Type B pancreatic cell (in vitro differentiated cells): ENCODE results near the gene CLDN22. TPM values are rescaled to one million over a fixed set of nuclear protein-coding genes. Genes with fewer than 3 reads are reported as not detected.
"Not testable (repeated sequence)": the region's sequence is repeated elsewhere in the genome, so short reads cannot be mapped to it uniquely, and the experiment has no call there.

Experiments used
- DNase-seq: peaks from one replicate; pipeline ENCODE4 v3.0.0; 2021; ENCODE audit warnings: mixed read lengths; ENCODE audit not compliant: unreplicated experiment; ENCODE audit errors: extremely low spot score
- H3K27ac Mint-ChIP-seq: 2 replicates; pipeline ENCODE4 v1.8.0; 2021; ENCODE audit warnings: mild to moderate bottlenecking, mixed read lengths
- H3K27me3 Mint-ChIP-seq: 2 replicates; pipeline ENCODE4 v1.8.0; 2021; ENCODE audit warnings: mixed read lengths
- H3K36me3 Mint-ChIP-seq: 2 replicates; pipeline ENCODE4 v1.8.0; 2021; ENCODE audit warnings: mixed read lengths
- H3K4me1 Mint-ChIP-seq: one replicate; pipeline ENCODE4 v1.8.0; 2021; ENCODE audit warnings: mixed read lengths; ENCODE audit not compliant: unreplicated experiment
- H3K4me3 Mint-ChIP-seq: 2 replicates; pipeline ENCODE4 v1.8.0; 2021; ENCODE audit warnings: mild to moderate bottlenecking, mixed read lengths
- H3K9me3 Mint-ChIP-seq: 2 replicates; pipeline ENCODE4 v1.8.0; 2021; ENCODE audit warnings: mixed read lengths
- CTCF ChIP-seq: fragments of 200-600 bp; sonication (generic); conservative IDR thresholded peaks from 2 replicates; pipeline ENCODE4 v1.5.0; 2021; ENCODE audit warnings: antibody characterized with exemption, mild to moderate bottlenecking
- total RNA-seq: library from RNA; stranded (reverse); gene quantifications from 2 replicates; pipeline ENCODE4 v1.2.1, GENCODE V29; 2021; ENCODE audit warnings: low replicate concordance

The CLDN22 gene
- total RNA-seq, 1 donor from 2014 or later, result not detected

DNA sequence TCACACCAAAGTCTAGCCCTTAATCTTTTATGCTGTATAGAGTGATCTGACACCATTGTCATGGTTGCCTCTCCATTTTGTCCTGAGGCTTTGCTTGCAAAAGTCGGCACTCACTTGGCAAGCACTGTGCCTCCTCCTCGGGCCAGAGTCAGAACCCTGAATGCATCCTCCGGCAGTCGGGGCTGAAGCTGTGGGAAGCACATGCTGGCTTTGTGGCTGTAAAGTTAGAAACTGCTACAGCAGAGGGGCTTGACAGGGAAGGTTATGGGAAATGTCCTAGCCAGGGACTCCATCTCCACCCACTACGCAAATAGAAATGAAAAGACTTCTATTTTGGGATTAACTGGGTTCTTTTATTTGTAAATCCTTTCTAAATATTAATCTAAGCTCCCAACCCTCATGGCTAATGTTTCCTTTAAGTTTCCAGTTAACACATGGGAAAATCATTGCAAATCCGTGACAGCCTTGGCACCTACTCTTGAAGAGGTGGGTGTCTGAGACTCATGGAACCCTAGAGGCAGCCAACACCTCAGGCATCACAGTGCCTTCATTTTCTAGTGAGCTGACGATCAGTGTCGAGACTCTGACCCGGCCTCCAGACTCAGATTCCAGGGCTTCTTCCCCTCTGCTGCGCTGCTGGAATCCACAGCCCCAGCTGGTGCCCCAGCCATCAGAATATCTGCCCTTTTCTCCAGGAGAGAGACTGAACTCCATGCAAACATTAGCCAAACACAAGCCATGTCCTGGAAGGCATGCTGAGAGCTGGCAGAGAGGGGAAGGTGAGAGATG is 10.1 kb upstream of the CLDN22 start:
- peaks cover 6% of the 10 kb centered on the region for H3K9me3 Mint-ChIP-seq
- TF ChIP-seq CTCF, result no peak
- no peak overlapping the region for H3K4me3 Mint-ChIP-seq
- peaks cover 4% of the 10 kb centered on the region for H3K36me3 Mint-ChIP-seq
- no peaks in the 10 kb centered on the region for H3K4me1 Mint-ChIP-seq
- H3K27me3 Mint-ChIP-seq, result peaks cover 18% of the 10 kb centered on the region
- no peak overlapping the region for H3K27ac Mint-ChIP-seq
- DNase-seq, result peak; percentile 37

DNA sequence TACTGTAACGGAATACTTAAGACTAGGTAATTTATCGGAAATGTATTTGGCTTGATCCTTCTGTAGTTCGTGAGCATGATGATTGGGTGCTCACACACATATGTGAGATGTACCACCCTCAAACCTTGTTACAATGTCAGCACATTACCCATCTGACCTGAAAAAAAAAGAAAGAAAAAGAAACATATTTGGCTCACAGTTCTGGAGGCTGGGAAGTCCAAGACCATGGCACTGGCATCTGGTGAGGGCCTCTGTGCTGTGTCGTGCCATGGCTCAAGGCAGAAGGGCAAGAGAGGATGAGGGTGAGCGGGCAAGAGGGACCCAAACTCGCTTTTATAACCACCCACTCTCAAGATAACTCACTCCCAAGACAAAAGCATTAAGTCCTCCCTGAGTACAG is 9.2 kb upstream of the CLDN22 start:
- H3K27ac Mint-ChIP-seq, result no peak overlapping the region
- no peak for DNase-seq
- no peak overlapping the region for H3K4me3 Mint-ChIP-seq
- no peaks in the 10 kb centered on the region for H3K4me1 Mint-ChIP-seq
- no peak for TF ChIP-seq CTCF
- H3K27me3 Mint-ChIP-seq, result peaks cover 18% of the 10 kb centered on the region
- H3K9me3 Mint-ChIP-seq, result peaks cover 6% of the 10 kb centered on the region
- H3K36me3 Mint-ChIP-seq, result peaks cover 4% of the 10 kb centered on the region

- H3K27me3 Mint-ChIP-seq, result peaks cover 16% of the 10 kb centered on the region
- peaks cover 4% of the 10 kb centered on the region for H3K36me3 Mint-ChIP-seq
- H3K9me3 Mint-ChIP-seq, result peaks cover 6% of the 10 kb centered on the region
- no peak for TF ChIP-seq CTCF
- H3K27ac Mint-ChIP-seq, result no peak overlapping the region
- peak; percentile 25 for DNase-seq
- H3K4me3 Mint-ChIP-seq, result no peak overlapping the region
- H3K4me1 Mint-ChIP-seq, result no peaks in the 10 kb centered on the region
Measured at GRCh38 chr4:183328832-183329231, 8.8 kb upstream of the CLDN22 start.

GRCh38 chr4:183327827-183328226 is 7.8 kb upstream of the CLDN22 start:
- H3K4me1 Mint-ChIP-seq, result no peaks in the 10 kb centered on the region
- TF ChIP-seq CTCF, result no peak
- DNase-seq, result no peak
- peaks cover 6% of the 10 kb centered on the region for H3K9me3 Mint-ChIP-seq
- no peak overlapping the region for H3K27ac Mint-ChIP-seq
- H3K4me3 Mint-ChIP-seq, result no peak overlapping the region
- H3K36me3 Mint-ChIP-seq, result peaks cover 5% of the 10 kb centered on the region
- H3K27me3 Mint-ChIP-seq, result peaks cover 12% of the 10 kb centered on the region

- H3K27me3 Mint-ChIP-seq, result peaks cover 8% of the 10 kb centered on the region
- H3K4me1 Mint-ChIP-seq, result no peaks in the 10 kb centered on the region
- no peak for DNase-seq
- H3K27ac Mint-ChIP-seq, result no peak overlapping the region
- H3K9me3 Mint-ChIP-seq, result peaks cover 6% of the 10 kb centered on the region
- H3K36me3 Mint-ChIP-seq, result peaks cover 7% of the 10 kb centered on the region
- no peak overlapping the region for H3K4me3 Mint-ChIP-seq
- TF ChIP-seq CTCF, result no peak
Measured at GRCh38 chr4:183326853-183327252, 6.8 kb upstream of the CLDN22 start.

GRCh38 chr4:183326387-183326786 is 6.3 kb upstream of the CLDN22 start:
- DNase-seq, H3K4me1 Mint-ChIP-seq, H3K27ac Mint-ChIP-seq, H3K36me3 Mint-ChIP-seq, H3K9me3 Mint-ChIP-seq, H3K27me3 Mint-ChIP-seq, H3K4me3 Mint-ChIP-seq: not testable (repeated sequence)
